GM19463 (cell line): ENCODE measurements around the gene NEB.

Source experiments
- ATAC-seq: cut with Tn5 transposase; IDR thresholded peaks from one replicate; pipeline ENCODE4 v1.9.1; 2021; ENCODE audit warnings: mild to moderate bottlenecking, moderate library complexity; ENCODE audit not compliant: unreplicated experiment

The NEB gene

GRCh38 chr2:151733771-151734672, at the start of gene NEB:
Gene NEB, minus strand, starts transcription at chr2:151734476. Its CDS starts 1,320 bp downstream, at chr2:151733156.
- ATAC-seq: no peak

GRCh38 chr2:151783133-151783520, 48.9 kb upstream of the NEB start:
- no peak for ATAC-seq

- no peak for ATAC-seq
These were observed 48.3 kb upstream of the NEB start for GRCh38 chr2:151782378-151783132.

- no peak for ATAC-seq
These were observed 47.4 kb upstream of the NEB start for GRCh38 chr2:151781642-151782041.

GRCh38 chr2:151780938-151781337, 46.7 kb upstream of the NEB start:
- no peak for ATAC-seq

GRCh38 chr2:151777935-151778334, 43.7 kb upstream of the NEB start:
- ATAC-seq: no peak

- no peak for ATAC-seq
These were observed 43.2 kb upstream of the NEB start for GRCh38 chr2:151777487-151777886.

- ATAC-seq: no peak
These were observed 42.1 kb upstream of the NEB start for GRCh38 chr2:151776367-151776766.

- peak; percentile 30 for ATAC-seq
These were observed 40.9 kb upstream of the NEB start for GRCh38 chr2:151775057-151775740.

GRCh38 chr2:151774506-151774905, 40.2 kb upstream of the NEB start:
- no peak for ATAC-seq

GRCh38 chr2:151771599-151772358, 37.5 kb upstream of the NEB start:
- ATAC-seq: peak; percentile 91

GRCh38 chr2:151770995-151771394, 36.7 kb upstream of the NEB start:
- peak; percentile 9 for ATAC-seq

- no peak for ATAC-seq
These were observed 35.3 kb upstream of the NEB start for GRCh38 chr2:151769606-151770005.

- ATAC-seq: no peak
These were observed 33.3 kb upstream of the NEB start for GRCh38 chr2:151767536-151767935.

GRCh38 chr2:151766437-151767153, 32.3 kb upstream of the NEB start:
- ATAC-seq: peak; percentile 55

GRCh38 chr2:151765760-151766410, 31.6 kb upstream of the NEB start:
- ATAC-seq: peak; percentile 30

- ATAC-seq: no peak
These were observed 28.4 kb upstream of the NEB start for GRCh38 chr2:151762694-151763093.

- no peak for ATAC-seq
These were observed 27.4 kb upstream of the NEB start for GRCh38 chr2:151761687-151762086.

GRCh38 chr2:151761193-151761592, 26.9 kb upstream of the NEB start:
- ATAC-seq: no peak
